ENCODE measurements around the gene FHOD3.

Gene FHOD3

GRCh38 chr18:36590621-36591580 is 293.4 kb downstream of the FHOD3 start:
- DNase-seq (ENCODE audit: low read depth), result no peak
- no peak overlapping the region for H3K4me3 ChIP-seq (ENCODE audit: low read depth, low read length)
- no peak for TF ChIP-seq CTCF (IDR thresholded peaks at IDR 0.05; ENCODE audit: insufficient read depth, low read depth, low read length, missing control alignments)

GRCh38 chr18:36592282-36592681 is 294.8 kb downstream of the FHOD3 start:
- H3K4me3 ChIP-seq (ENCODE audit: low read depth, low read length), result no peak overlapping the region
- no peak for DNase-seq (ENCODE audit: low read depth)
- TF ChIP-seq CTCF (IDR thresholded peaks at IDR 0.05; ENCODE audit: insufficient read depth, low read depth, low read length, missing control alignments), result no peak

GRCh38 chr18:36593001-36593400 is 295.5 kb downstream of the FHOD3 start:
- no peak for DNase-seq (ENCODE audit: low read depth)
- H3K4me3 ChIP-seq (ENCODE audit: low read depth, low read length), result no peak overlapping the region
- no peak for TF ChIP-seq CTCF (IDR thresholded peaks at IDR 0.05; ENCODE audit: insufficient read depth, low read depth, low read length, missing control alignments)

GRCh38 chr18:36593641-36594040 is 296.1 kb downstream of the FHOD3 start:
- no peak for TF ChIP-seq CTCF (IDR thresholded peaks at IDR 0.05; ENCODE audit: insufficient read depth, low read depth, low read length, missing control alignments)
- no peak overlapping the region for H3K4me3 ChIP-seq (ENCODE audit: low read depth, low read length)
- no peak for DNase-seq (ENCODE audit: low read depth)

- no peak overlapping the region for H3K4me3 ChIP-seq (ENCODE audit: low read depth, low read length)
- DNase-seq (ENCODE audit: low read depth), result no peak
- no peak for TF ChIP-seq CTCF (IDR thresholded peaks at IDR 0.05; ENCODE audit: insufficient read depth, low read depth, low read length, missing control alignments)
Observed at GRCh38 chr18:36594621-36595020, 297.1 kb downstream of the FHOD3 start.

- TF ChIP-seq CTCF (IDR thresholded peaks at IDR 0.05; ENCODE audit: insufficient read depth, low read depth, low read length, missing control alignments), result no peak
- no peak for DNase-seq (ENCODE audit: low read depth)
- no peak overlapping the region for H3K4me3 ChIP-seq (ENCODE audit: low read depth, low read length)
Observed at GRCh38 chr18:36595046-36595817, 297.7 kb downstream of the FHOD3 start.
